DMS53 treated with DMSO at 0.1 percent for 48 hours (cell line): Measurements from ENCODE around the gene SLC16A11.
"Not testable (repeated sequence)": the region's sequence is repeated elsewhere in the genome, so short reads cannot be mapped to it uniquely, and the experiment has no call there.

Source experiments
- DNase-seq: peaks from one replicate; lab custom pipeline; 2025; ENCODE audit not compliant: unreplicated experiment; lab: John Stamatoyannopoulos, UW

Gene SLC16A11, protein sequence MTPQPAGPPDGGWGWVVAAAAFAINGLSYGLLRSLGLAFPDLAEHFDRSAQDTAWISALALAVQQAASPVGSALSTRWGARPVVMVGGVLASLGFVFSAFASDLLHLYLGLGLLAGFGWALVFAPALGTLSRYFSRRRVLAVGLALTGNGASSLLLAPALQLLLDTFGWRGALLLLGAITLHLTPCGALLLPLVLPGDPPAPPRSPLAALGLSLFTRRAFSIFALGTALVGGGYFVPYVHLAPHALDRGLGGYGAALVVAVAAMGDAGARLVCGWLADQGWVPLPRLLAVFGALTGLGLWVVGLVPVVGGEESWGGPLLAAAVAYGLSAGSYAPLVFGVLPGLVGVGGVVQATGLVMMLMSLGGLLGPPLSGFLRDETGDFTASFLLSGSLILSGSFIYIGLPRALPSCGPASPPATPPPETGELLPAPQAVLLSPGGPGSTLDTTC

DNA sequence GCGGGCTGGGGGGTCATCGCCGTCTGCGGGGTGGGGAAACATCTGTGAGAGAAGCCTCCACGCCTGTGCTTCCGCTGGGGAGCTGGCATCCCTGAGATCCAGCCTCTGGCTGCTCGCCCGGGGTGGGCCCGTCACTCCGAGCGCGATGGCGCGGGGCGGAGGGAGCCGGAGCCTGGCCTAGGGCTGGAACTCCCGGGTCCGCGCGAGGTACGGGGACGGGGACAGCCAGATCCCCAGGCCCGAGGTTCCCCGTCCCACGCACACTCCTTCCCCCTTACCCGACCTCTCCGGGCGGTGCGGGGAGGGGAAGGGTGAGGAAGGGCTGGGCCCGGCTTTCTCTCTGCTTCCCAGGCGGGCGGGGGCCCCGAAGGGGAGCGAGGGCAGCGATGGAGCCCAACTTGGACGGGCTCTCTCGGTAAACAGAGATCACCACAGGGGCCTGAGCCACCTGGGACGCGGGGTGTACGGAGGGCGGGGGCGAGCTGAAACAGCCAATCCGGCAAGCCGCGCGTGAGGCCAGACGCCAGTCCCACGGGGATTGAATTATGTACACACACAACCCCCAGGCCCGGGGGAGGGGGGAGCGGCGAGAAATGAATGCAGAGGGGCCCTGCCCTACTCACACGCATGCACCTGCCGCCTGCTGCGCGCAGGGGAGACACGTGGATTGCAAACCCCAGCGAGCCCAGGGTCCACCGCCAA lies at the start of gene SLC16A11:
Gene SLC16A11, minus strand, starts transcription at position 596 of the 702 bp plus-strand sequence. Its CDS starts 579 bp downstream, at position 17.
- DNase-seq, result peak; percentile 39

DNA sequence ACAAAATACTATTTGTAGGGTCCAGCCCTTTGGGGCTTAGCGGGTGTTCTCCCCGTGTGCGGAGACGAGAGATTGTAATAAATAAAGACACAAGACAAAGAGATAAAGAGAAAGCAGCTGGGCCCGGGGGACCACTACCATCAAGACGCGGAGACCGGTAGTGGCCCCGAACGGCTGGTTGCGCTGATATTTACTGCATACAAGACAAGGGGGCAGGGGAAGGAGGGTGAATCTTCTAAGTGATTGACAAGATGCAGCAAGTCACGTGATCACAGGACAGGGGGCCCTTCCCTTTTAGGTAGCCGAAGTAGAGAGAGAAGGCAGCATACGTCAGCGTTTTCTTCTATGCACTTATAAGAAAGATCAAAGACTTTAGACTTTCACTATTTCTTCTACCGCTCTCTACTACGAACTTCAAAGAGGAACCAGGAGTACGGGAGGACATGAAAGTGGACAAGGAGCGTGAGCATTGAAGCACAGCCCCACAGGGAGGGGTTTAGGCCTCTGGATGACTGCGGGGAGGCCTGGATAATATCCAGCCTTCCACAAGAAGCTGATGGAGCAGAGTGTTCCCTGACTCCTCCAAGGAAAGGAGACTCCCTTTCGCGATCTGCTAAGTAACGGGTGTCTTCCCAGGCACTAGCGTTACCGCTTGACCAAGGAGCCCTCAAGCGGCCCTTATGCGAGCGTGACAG lies 47.6 kb upstream of the SLC16A11 start:
- not testable (repeated sequence) for DNase-seq

DNA sequence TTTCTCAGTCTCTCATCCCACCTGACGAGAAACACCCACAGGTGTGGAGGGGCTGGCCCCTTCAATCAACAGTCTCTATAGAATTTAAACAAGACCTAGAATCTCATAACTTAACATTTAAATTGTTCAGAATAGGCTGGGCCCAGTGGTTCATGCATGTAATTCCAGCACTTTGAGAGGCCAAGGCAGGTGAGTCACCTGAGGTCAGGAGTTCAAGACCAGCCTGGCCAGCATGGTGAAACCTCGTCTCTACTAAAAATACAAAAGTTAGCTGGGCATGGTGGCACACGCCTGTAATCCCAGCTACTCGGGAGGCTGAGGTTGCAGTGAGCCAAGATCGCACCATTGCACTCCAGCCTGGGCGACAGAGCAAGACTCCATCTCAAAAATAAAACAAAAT lies 45.7 kb upstream of the SLC16A11 start:
- DNase-seq, result not testable (repeated sequence)

DNA sequence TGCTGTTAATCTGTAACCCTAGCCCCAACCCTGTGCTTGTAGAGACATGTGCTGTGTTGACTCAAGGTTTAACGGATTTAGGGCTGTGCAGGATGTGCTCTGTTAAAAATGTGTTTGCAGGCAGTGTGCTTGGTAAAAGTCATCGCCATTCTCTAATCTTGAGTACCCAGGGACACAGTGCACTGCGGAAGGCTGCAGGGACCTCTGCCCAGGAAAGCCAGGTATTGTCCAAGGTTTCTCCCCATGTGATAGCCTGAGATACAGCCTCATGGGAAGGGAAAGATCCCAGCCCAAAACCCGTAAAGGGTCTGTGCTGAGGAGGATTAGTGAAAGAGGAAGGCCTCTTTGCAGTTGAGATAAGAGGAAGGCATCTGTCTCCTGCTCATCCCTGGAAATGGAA lies 44.5 kb upstream of the SLC16A11 start:
- peak; percentile 27 for DNase-seq

DNA sequence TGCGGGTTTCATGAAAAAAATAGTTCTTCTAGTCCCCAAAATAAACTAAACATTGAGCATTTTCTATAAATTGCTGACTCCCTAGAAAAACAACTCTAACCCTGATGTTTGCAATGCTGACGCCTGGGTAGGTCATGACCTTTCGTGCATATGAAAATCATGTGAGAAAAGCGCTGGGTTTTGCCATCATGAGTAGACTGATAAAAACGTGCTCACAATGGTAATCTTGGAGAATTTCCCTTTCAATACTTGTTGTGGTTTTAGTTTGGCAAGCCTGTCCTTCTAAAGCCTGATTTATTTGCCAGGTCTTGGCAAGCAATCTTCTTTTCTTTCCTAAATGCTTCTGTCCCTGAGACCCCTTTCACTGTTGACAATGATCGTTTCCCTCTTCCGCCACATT lies 40.2 kb upstream of the SLC16A11 start:
- DNase-seq, result no peak

DNA sequence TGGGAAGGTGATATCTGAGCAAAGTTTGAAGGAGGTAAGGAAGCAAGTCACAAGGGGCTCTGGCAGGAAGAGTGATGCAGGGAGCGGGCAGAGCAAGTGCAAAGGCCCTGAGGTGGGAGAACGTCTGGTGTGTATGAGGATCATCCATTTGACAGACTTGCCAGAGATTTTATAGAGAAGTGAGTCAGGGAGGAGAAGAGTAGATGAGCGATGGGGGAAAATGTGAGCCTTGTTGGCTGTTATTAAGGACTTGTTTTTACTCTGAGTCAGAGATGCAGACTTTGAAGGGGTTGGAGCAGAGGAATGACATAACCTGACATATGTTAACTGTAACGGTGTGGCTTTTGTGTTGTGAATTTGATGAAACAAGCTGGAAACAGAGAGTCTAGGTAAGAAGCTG lies 39.7 kb upstream of the SLC16A11 start:
- DNase-seq, result no peak

DNA sequence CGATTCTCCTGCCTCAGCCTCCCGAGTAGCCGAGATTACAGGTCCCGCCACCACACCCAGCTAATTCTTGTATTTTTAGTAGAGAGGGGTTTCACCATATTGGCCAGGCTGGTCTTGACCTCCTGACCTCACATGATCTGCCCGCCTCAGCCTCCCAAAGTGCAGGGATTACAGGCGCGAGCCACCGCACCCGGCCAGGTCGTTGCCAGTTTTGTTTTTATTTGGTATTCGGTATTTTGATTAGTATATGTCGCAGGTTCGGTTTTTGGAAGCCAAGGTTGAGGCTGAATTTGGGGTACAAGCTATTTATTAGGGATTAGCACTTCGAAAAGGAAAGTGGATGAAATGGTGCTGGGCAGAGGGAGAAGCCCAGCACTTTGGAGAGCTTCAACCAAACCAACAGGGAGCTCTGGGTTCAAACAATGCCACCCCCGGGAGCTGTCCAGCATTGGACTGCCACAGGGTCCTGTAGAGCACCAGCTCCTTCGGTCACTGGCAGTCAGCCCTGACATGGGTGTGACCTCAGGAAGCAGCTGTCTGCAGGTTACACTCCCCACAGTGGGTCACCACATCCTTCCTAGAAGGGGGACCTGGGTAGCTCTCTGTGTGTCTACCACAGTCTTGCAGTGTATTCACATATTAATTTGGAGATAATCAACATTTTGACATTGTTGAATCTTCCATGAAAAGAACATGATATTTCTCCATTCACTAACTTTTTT lies 37.6 kb upstream of the SLC16A11 start:
- no peak for DNase-seq

DNA sequence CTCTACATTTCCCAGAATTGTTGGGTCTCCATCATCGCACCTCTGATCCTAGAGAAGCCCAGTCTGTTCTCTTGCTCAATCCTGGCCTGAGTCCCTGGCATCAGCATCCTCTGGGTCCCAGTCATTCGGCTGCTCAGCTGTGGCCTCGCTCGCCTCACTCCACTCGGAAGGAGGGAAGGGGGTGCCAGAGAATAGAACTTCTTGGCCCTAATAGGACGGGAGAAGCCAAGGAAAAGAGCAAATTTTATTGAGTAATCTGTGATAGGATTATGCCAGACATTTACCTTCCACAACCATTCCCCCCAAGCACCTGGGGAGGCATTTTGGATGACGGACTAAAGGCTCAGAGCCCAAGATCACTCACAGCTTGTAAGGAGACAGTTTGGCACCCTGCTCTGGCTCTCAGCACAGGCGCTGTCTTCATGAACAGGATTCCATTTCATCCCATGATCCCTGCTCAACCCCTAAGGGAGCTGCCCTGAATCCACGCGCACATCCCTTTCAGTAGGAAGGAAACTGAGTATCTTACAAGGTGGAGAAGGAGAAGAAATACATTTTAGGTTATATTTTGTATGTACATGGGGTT lies 36.7 kb upstream of the SLC16A11 start:
- no peak for DNase-seq

DNA sequence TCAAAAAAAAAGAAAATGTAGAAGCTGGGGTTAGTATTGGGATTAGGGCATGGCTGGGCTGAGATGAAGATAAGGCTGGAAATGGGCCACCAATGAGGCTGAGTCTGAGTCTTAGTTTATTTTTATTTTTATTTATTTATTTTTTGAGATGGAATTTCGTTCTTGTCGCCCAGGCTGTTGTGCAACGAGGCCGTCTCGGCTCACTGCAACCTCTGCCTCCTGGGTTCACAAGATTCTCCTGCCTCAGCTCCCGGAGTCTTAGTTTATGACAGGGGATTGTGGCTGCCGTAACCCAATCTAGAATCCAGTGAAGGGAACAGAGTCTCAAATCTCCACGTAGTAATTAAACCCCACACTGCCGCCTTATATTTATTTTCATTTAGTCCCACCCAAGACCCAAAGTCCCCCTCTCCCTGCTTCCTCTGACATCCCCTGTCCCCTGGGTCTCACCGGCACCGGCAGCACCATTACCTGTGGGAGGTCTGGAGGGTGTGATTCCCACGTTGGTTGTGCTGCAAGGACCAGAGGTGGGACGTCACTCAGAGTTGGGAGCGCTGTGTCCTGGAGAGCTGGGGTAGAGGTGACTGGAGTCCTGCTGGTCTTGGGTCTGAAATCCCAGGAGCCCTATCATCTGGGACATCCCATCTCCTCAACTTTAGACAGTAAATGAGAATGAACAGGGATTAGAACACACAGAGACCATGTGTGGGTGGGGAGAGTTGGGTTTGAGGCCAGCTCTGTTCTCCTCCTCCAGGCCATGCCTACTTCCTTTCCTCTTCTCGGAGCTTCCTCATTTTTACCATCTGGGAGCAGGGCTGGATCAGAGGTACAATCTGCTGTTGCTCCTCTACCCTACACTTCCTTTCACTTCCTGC lies 35.9 kb upstream of the SLC16A11 start, which contains the start of gene CLEC10A:
Gene CLEC10A, minus strand, starts transcription at position 671 of the 875 bp plus-strand sequence. CDS start 1,439 bp downstream, outside the sequence.
- no peak for DNase-seq

DNA sequence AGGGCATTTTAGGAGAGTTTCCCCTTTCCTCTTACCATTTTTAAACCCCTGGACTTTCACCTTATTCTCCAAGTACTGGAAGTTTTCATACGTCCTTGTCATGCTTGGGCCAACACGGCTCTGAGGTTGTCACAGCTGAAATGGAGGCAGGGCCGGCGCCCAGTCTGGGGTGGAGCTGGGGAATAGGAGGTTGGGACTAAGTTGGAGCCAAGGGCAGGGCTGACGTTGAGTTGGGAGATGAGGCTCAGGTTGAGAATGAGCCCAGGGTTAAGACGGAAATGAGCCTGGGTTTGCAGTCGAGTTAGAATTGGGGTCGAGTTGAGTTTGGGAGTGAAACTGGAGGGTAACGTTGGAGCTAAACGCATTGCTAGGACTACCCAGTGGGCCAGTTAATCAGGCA lies 34.8 kb upstream of the SLC16A11 start:
- no peak for DNase-seq

DNA sequence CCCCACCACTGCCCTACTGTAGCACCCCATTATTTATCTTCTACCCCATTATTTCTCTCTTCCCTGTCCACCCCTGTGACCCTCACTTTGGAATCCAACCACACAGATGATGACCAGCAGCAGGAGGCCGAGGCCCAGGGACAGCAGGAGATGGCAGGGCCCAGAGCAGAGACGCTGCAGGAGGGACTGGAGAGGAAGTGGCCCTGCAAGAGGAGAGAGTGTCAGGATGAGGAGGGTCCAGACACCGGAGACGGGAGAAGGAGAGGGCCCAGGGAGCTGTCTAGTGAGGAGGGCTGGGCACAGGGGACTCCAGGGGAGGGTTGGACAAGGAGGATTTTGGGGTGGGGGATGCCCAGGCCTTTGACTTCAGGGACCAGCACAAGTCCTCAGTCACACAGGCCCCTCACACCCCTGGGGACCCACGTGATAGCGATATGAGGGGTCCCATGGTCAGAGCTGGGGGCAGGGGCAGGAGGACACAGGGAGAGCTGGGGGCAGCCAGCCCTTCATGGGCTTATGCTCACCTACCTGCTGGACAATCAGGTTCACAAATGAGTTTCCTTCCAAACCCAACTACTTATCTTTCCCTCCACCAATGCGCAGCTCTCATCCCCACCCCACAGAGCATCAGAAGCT lies 34.1 kb upstream of the SLC16A11 start:
- DNase-seq, result no peak

DNA sequence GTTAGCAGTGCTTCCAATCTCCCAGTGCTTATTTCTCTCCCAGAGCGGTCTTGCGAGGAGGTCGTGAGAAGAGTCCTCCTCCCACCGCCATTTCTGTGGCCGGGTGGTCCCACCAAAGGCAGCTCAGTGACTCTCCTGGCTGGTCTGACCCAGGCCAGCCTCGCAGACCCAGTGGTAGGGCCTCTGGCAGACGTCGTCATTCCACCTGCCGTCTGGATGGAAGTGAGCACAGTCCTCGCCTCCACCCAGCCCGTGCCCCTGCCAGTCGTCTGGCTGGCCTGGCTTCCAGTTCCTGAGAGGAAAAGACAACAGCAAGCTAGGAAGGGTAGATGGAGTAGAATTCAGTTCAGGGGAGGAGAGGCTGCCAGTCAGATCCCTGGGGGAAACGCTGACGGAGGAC lies 31.0 kb upstream of the SLC16A11 start:
- no peak for DNase-seq

DNA sequence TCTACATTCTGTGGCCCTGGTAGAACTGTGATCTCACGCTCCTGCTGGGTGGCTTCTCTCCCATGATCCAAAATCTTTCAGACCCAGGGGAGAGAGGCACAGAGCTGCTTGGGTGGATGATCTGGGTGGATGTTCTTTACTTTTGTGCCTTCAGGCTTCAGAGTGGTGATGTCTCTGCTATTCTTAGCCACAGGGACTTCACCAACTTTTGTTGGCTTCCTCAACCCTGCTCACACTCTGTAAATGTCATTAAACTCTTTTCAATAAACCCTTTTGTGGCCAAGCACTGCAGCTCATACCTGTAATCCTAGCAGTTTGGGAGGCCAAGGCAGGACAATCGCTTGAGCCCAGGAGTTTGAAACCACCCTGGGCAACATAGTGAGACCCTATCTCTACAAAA lies 28.5 kb upstream of the SLC16A11 start:
- no peak for DNase-seq

DNA sequence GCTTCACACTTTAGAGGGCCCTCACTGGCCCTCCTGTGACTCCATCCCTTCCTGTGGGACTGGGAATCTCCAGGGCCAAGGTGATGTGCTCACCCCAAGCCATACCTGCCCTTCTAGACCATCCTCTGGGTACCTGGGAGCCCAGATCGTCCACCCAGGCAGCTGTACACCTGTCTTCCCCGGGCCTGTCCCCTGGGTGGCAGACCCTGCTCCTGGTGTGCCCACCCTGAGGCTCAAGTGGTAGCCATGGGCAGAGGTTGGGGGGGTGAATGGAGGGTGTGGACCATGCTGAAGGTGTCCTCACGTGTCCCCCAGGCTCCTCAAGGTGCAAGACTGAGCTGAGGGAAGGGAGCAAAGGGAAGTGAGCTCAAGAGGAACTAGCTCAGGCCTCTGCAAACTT lies 26.8 kb upstream of the SLC16A11 start:
- no peak for DNase-seq

DNA sequence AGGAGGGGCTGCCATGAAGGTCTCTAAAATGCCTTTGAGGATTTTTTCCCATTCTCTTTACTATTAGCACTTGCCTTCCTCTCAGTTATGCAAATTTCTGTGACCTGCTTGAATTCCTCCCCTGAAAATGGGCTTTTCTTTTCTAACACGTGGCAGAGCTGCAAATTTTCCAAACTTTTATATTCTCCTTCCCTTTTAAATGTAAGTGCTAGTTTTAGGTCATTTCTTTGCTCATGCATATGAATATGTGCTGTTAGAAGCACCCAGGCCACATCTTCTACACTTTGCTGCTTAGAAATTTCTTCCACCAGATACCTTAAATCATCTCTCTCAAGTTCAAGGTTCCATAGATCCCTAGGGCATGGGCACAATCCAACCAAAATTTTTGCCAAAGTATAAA lies 24.4 kb upstream of the SLC16A11 start:
- DNase-seq, result no peak

DNA sequence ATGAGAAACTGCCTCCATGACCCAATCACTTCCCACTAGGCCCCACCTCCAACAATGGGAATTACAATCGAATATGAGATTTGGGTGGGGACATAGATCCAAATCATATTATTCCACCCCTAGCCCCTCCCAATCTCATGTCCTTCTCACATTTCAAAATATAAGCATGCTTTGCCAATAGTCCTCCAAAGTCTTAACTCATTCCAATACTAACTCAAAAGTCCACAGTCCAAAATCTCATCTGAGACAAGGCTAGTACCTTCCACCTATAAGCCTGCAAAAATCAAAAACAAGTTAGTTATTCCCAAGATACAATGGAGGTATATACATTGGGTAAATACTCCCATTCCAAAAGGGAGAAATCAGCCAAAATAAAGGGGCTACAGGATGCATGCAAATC lies 23.3 kb upstream of the SLC16A11 start:
- no peak for DNase-seq

DNA sequence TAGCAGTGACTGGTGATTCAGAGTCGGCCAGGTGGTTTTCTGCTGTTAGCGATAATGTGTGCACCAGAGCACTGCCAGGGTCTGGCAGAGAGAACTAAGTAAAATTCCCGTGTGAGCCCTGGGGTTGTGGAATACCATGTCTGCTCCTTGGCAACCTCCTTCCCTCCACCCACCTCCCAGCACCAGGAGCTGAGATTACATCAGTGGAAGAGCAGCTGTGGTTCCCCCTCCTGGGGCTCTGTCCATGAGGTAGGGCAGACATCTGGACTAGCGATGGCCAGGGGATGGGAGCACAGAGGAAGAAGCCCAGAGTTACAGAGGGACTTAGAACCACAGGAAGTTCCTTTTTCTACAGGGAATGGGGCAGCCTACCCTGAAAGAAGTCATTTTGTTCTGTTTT lies 20.4 kb upstream of the SLC16A11 start:
- no peak for DNase-seq

DNA sequence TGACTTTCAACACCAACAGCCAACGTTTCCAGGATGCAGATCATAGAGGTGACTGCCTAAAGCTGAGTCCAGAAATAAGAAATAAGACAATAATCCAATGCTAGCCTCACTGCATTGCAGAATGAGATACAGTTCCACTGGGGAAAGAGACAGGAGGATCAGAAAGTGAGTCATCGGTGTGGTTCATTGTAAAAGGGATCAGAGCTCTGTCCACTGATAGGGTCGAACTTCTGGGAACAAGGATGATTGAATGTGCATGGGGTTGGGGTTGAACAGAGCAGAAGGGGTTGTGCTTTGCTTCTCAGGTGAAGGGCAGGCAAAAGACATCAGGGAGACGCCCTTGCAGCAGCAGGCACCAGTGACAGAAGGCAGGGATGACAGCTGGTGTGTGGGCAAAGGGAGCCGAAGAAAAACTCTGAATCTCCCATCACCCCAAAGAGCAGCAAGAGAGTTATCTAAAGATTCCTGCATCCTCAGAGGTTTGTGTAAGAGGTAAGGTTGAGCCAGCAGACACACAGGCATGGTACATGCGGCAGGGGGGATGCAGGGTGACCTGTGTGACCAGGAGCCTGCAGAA lies 19.7 kb upstream of the SLC16A11 start:
- no peak for DNase-seq
